Measurements from ENCODE around the gene OAS2.

Gene OAS2

DNA sequence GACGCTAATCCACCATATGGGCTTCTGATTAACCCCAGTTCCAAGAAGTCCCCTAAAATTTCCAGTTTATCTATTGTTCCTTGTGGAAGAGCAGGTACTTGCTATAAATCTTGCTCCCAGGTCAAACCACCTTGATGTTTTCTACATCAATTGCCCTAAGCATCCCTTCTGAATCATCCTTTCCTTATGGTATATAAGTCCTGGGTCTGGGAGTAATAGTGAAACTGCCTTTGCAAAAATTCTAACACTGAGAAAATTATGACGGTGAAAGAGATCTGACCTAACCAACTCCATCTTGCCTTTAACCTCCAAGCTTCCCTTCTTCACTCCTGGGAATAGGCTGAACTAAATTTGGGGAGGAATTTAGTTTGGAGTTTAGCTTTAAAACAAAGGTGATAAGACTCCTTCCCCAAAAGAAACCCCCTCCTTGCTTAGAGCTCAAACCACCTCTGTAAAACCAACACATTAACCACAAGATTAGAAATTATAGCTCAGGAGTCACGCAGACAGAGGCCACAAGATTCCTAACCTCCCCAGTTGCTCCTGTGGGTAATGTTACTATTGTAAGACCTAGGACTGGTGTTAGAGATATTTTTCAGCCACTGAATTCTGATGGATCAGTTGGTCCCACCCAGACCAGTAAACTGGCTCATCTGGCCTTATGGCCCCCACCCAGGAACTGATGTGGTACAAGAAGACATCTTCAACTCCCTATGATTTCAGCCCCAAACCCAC, 44.4 kb downstream of the OAS2 start:
- DNase-seq: no peak

DNA sequence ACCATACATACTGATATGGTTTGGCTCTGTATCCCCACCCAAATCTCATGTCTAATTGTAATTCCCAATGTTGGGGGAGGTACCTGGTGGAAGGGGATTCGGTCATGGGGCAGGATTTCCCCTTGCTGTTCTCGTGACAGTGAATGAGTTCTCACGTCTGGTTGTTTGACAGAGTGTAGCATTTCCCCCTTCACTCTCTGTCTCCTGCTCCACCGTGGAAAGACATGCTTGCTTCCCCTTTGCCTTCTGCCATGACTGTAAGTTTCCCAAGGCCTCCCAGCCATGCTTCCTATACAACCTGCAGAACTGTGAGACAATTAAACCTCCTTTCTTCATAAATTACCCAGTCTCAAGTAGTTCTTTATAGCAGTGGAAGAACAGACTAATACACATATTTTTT, 49.4 kb downstream of the OAS2 start:
- no peak for DNase-seq

DNA sequence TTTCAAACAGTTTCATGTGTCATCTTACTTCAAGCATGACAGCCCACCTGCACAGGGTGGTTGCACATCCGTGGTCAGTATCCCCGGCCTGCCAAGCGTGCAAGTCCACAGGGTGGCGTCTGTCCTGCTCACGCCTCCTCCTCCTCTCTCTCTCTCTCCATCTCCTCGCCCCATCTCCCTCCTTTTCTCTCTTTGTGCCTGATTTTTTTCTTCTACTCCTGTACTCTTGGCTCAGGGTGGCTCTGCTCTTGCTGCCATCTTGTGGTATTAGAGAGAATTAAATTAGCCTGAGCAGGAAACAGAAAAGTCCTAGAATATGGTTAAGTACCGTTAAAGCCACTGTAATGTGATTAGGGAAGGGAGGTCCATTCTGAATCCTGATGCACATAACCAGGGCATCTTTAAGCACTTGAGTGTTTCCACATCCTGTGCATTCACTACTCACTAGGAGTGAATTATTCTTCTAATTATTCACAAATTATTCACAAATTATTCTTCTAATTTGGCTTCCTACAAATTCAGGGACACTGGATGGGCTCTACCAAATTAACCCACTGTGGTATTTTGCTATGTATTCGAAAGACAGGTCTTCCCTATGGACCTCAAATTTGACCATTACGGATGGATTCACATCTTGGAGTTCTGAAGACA, 52.7 kb downstream of the OAS2 start:
- DNase-seq: peak in 1 of 6 experiments; percentile 2

DNA sequence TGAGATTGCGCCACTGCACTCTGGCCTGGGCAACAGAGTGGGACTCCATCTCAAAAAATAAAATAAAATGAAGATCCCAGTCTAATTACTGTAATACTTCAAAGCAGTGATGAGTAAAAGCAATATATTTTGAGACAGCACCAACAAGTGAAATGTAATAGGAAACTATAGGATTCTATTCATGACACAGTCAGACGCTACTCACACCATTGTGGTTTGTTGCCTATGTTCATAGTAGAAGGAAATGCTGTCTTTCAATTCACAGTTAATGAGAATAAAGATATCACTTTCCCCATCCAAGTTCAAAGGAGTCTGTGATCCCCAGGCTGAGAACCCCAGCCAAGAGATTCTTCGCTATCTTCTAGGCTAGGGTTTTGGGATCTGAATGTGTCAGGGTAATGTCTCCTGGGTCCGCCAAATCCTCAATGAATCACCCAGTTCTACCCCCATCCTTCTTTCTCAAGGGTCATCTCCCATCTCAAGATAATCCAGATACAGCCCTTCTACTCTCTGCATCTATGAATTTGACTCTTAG, 61.7 kb downstream of the OAS2 start:
- no peak for DNase-seq

DNA sequence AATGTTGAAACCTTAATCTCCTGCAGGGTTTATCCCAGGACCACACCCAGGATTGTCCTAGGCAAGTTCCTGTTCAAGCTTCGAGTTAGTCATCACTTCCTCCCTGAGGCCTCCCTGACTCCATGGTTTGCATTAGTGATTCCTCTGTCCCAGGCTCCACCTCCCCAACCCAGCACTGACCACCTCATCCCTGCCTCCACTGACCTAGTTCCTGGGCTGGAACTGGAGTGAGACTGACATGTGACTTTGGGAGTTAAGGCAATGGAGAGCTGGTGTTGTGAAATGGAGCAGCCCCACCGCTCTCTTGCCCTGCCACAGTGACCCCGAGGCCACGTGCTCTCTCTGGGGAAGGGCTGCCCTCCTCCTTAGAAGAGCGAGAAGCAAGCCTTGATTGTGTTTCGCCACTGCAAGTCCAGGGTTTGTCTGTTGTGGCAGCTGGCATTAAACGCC, 62.4 kb downstream of the OAS2 start:
- no peak for DNase-seq

DNA sequence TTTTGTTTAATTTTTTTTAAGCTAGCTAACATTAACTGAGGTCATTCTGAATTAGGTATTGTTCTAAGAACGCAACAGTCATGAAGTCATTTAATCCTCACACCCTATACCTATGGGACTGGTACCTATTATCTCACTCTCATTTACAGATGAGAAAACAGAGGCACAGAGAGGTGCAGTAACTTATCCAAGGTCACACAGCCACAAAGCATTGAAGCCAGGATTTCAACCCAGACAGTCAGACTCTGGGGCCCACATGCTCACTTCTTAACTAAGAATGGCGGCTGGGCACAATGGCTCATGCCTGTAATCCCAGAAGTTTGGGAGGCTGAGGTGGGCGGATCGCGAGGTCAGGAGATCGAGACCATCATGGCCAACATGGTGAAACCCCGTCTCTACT, 63.2 kb downstream of the OAS2 start:
- DNase-seq: no peak

DNA sequence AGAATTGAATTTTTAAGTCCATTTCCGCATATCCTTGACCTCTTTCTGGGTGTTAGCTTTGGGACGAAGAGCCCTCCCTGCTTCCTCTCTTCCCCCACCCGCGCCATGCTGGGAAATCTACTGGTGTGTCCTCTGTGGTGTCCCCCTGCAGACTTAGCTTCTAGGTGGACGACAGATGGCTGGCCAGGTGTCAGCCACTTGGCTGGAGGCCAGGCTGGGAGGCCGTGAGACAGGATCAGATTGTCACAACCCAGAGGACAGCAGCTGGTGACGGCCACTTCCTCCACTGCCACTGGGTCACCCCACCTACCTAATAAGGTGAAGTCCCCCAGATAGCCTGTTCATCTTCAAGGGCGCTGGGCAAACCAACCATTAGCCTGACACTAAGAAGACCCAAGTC, 64.9 kb downstream of the OAS2 start:
- no peak for DNase-seq

DNA sequence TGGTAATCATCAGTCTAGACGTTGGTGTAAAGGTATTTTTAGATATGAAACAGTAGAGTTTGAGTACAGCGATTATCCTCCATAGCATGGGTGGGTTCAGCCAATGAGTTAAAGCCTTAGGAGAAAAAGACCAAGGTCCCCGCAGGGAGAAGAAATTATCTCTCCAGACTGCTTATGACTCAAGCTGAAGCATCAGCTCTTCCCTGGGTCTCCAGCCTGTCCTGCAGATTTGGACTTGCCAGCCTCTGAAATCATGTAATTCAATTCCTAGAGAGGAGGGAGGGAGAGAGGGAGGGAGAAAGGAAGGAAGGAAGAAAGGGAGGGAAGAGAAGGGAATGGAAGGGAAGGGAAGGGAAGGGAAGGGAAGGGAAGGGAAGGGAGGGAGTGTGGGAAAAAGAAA, 66.2 kb downstream of the OAS2 start:
- no peak for DNase-seq

DNA sequence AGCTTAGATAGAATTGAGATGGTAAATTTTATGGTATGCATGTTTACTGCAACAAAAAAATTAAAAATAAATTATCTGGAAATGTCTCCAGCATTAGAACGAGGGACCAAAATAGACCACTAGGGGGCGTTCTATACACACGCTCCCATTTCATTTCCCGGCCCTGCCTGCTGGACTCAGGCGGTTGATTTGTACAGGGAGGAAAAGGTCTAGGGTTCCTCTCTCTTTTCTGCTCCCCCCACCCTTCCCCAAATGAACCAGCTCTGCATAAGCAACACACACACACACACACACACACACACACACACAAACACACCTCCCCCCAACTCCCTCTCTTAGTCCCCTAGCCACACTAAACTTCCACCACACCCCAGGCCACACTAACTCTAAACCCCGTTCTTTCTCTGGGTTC, 70.4 kb downstream of the OAS2 start:
- DNase-seq: peak; percentile 32 to 78 (median 52)

DNA sequence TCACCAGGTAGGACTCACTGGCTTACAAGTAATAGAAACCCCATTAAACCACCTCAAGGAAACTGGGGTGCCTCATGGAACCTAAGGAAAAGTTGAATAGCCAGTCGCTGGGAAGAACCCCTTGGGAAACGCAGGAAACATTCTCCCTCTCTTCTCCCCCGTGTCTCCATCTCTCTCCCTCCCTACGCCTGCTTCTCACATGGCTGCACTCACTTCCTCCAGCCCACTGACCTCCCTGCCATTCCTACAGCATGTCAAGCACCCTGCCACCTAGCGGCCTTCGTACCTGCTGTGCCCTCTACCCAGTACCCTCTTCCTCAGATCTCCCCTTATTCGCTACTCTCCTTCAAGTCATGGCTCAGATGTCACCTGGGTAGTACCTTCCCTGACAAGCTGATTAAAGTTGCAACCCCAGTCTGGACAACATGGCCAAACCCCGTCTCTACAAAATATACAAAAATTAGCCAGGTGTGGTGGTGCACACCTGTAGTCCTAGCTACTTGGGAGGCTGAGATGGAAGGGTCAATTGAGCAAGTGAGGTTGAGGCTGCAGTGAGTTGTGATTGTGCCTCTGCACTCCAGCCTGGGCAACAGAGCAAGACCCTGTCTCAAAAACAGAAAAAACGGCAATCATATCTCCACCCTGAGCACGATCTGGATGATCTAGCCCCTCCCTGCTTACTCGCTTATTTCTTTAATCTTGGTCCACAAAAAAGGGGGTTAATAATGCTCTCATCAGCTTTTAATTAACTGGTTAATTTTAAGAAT, 71.8 kb downstream of the OAS2 start:
- no peak for DNase-seq

DNA sequence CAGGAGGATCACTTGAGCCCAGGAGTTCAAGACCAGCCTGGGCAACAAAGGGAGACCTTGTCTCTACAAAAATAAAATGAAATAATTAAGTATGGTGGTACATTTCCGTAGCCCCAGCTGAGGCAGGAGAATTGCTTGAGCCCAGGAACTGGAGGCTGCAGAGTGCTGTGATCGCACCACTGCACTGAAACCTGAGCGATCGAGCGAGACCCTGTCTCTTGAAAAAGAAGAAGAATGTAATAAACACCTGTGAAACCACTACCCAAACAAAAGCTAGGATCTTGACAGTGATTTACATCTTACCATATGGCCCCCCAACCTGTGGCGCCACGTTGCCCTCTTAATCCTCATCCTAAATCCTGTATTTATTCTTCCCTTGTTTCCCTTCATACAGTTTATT, 72.5 kb downstream of the OAS2 start:
- DNase-seq: no peak

DNA sequence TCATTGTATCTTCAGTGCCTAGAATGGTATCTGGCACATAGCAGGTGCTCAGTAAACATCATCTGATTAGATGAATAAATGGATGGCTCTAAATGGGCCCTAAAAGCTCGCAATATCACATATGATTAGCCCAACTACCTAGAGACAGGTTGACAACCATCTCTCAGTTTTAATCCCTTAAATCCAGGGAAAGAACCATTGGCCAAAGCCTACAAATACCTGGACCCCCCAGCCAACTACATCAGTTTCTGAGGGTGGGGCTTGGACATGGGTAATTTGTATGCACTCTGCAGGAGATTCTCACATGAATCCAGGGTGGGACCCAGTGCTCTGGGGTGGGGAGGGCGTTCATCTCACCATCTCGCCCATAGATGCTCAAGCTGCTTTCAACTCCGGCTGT, 73.4 kb downstream of the OAS2 start:
- no peak for DNase-seq

DNA sequence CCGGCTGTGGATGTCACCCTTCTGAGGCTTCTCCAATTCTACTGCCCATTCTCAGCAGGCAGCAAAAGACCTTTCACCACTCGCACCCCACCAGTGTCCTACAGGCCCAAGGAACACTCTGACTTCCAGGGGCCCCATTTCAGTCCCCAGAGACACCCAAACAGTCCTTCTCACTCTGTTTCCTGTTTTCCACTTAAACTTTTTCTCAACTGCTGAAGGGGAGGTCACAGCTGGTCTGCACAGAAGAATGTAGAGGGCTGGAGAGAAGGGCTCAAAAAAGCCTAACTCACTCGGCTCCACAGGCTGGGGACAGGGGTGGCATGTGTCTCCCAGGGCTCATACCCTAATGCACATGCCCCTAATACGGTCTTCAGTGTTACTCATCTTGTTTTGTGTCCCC, 74.0 kb downstream of the OAS2 start:
- DNase-seq: no peak

DNA sequence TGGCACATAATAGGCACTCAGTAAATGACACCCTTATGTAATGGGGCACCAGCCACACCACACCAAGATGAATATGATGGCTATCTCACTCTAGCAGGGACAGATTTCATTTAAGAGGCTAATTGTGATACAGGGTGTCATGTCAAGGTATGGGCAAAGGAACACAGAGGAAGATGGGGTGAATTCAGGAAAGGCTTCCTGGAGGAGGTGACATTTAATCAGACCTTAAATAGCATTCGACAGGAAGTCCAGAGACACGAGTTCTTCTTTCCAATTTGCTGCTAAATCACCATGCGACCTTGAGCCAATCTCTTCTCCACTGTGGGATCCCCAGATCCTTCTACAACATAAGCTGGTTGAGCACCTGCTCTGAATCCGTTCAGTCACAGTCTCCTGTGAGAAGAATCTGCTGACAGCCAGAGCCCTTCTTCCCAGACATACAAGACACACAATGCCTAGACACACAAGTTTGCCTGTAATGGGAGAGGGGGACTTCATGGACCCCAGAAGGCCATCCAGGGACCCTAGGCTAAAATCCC, 76.7 kb downstream of the OAS2 start:
- DNase-seq: no peak

DNA sequence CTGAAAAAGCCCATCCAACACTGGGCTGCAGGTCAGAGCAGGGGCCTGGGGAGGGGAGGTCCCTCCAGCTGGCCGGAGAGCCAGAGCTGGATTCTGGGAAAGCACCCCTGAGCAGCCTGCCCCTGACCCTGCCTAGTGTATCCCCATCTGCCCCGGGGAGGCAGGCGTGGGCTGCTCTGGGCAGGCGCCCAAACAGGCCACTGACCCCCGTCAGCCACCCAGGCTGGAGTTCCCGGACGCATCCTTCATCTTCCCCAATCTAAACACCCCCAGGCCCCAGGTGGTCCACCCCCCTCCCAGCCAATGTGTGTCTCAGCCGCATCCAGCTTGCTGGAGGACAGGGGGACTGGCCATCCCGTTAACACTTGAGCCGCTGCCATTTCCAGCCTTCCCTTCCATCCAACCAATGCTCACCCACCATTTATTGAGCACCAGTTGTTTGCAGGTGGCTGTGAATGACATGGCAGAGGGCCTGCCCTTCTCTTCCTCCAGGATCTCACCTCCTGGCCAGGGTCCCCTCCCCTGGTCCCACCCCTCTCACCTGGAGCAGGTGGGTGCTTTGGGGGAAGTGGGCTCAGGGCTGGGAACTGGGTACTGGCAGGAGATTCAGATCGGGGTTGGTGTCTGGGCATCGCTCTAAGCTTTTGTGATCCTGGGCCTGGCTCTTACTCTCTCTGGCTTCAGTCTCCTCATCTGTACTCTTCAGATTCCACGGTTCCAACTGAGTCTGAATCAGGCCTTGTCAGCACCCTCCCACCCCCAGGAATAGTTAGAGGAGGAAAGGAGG, 77.5 kb downstream of the OAS2 start:
- no peak for DNase-seq

DNA sequence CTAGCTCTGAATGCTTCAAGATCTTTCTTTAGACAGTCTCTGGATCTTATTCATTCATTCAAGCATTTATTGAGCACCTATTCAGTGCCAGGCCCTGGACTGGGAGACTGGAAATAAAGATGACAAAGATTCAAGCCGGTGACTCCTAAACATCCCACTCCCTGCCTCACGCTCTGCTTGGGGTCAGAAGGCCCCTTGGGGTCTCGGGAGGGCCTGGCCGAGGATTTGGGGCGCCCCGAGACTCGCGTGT, 78.0 kb downstream of the OAS2 start:
- DNase-seq: no peak

DNA sequence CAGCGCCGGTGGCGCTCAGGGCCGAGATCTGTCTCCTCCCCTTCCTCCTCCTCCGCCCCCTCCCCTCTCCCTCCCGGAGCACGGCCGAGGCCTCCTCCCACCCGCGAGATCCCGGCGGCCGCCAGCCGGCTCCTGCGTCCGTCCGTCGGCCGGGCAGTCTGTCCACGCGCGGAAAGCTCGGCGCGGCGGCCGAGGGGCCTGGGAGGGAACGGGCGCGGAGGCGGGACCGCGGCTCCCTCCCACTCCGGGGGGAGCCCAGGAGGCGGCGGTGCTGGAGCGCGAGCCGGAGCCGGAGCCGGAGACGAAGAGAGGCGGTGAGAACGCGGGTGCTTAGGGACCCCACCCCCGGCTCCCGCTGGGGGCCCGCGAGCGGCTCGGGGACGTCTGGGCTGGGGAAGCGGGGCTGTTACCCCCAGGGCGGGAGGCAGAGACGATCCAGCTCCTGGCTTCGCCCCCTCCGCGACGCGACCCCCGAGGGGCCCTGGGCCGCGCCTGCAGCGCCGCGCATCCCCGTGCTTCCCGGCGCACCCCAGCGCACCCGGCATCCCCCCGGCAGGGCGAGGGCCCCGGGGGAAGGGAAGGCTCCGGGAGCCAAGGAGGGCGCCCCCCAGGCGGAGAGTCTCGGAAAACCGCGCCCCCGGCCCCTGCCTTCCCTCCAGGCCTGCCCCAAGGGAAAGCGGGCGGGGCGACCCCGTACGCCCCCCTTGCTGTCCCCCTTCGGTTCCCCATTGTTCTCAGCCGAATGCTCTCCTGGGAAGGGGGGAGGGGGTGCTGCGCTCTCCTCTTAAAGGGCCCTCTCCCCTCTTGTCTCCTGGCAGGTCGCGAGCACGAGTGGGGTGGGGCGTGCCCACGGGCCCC, 78.5 kb downstream of the OAS2 start, which contains the start of gene DTX1:
Gene DTX1, plus strand, starts transcription at position 100 of the 858 bp plus-strand sequence. CDS start 1,463 bp downstream, outside the sequence.
- DNase-seq: peak; percentile 7 to 59 (median 42)

DNA sequence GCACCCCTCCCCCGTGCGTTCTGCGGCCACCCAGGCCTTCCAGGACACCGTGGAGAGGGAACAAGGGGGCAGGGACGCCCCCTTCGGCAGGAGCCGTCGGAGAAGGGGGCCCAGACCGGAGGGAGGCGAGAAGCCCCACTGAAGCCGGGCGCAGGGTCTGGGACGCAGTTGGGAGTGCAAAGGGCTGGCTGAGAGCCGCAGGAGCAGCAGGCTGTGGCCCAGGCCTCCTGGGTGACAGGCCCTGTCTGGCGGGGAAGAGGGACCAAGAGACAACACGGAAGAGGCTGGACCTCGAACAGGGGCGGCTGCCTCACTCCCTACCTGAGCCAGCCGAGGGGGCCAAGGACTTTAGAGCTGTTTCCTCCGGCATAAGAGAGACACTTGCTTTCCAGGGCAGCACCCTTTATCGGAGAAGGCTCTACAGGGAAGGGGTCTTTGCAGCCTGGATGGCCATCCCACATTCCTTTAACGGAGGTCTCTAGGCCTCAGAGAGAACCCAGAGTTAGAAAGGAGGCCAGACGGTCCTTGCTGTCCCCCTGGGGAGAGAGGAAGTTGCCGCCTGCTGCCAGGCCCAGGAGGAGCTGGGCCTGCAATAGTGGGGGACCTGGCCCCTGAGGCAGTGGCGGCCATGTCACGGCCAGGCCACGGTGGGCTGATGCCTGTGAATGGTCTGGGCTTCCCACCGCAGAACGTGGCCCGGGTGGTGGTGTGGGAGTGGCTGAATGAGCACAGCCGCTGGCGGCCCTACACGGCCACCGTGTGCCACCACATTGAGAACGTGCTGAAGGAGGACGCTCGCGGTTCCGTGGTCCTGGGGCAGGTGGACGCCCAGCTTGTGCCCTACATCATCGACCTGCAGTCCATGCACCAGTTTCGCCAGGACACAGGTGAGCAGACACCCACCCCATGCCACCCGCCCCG, 79.5 kb downstream of the OAS2 start:
- DNase-seq: peak in 1 of 6 experiments; percentile 29

DNA sequence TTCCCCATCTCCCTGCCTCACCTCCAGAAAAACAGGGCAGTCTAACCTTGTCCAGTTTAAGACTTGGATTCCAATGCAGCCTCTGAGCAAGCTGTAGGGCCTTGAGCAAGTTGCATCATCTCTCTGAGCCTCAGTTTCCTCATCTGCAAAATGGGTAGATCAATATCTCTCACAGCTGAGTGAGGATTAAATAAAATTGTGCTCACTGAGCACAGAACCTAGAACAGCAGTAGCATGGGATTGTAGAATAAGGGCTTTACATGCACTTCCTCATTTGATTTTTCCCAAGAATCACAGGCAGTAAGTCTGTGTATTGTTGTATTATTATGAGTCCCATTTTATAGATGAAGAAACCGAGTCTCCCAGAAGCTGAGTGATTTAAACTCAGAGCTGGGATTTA, 80.2 kb downstream of the OAS2 start:
- no peak for DNase-seq

DNA sequence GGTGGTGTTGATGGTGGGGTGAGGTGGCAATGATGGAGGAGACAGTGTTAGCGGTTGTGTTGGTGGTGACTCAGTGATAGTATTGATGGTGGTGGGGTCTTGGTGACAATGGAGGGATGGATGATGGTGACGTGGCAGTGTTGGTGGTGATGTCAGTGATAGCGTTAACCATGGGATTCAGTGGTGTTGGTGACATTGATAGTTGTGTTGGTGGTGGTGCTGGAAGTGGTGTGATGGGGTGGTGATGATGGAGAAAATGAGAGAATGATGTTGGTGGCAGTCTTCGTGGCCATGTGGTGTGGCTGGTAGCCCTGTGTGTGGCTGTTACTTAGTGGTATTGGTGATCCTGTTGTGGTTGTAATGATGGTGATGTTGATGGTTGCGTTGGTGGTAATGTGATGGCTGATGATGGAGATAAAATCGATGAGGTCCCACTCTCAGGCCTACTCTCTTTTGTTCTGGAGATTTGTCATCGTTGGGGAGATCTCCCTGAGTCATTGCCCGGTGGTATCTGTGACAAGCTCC, 80.8 kb downstream of the OAS2 start:
- DNase-seq: no peak

Measured in stimulated activated naive CD4-positive, alpha-beta T cell (primary cell).